Thyroid gland (tissue), 4 donors: ENCODE results near the gene MAP3K8.

Experiments used
- POLR2A ChIP-seq, 2 donors: fragments of 450-650 bp; IDR thresholded peaks; one replicate each; pipeline ENCODE4 v1.6.1; 2017; ENCODE audit warnings: antibody characterized with exemption in 2 of 2, mild to moderate bottlenecking in 2 of 2, moderate library complexity in 1 of 2
- TF ChIP-seq, protein P1 (sequence below), 6 experiments: fragments of 200-600 bp in 3 of 6; fragments of 450-650 bp in 3 of 6; sonication (generic) in 3 of 6; IDR thresholded peaks; one replicate each; pipeline ENCODE4 v1.5.1; 2016 to 2019; ENCODE audit warnings: antibody characterized with exemption in 6 of 6, mild to moderate bottlenecking in 2 of 6, inconsistent platforms in 1 of 6, moderate library complexity in 1 of 6

GRCh38 chr10:30491204-30491915, 57.4 kb downstream of the MAP3K8 start:
- TF ChIP-seq, protein P1, sequence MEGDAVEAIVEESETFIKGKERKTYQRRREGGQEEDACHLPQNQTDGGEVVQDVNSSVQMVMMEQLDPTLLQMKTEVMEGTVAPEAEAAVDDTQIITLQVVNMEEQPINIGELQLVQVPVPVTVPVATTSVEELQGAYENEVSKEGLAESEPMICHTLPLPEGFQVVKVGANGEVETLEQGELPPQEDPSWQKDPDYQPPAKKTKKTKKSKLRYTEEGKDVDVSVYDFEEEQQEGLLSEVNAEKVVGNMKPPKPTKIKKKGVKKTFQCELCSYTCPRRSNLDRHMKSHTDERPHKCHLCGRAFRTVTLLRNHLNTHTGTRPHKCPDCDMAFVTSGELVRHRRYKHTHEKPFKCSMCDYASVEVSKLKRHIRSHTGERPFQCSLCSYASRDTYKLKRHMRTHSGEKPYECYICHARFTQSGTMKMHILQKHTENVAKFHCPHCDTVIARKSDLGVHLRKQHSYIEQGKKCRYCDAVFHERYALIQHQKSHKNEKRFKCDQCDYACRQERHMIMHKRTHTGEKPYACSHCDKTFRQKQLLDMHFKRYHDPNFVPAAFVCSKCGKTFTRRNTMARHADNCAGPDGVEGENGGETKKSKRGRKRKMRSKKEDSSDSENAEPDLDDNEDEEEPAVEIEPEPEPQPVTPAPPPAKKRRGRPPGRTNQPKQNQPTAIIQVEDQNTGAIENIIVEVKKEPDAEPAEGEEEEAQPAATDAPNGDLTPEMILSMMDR (IDR thresholded peaks at IDR 0.05): no peak
- no peak for TF ChIP-seq POLR2A (IDR thresholded peaks at IDR 0.05)
